Amygdala (tissue), 56 donors: ENCODE data around the gene WDFY4.

Source experiments
- DNase-seq, 56 donors: peaks; one replicate each; lab custom pipeline; 2025; lab: John Stamatoyannopoulos, UW

WDFY4 gene

DNA sequence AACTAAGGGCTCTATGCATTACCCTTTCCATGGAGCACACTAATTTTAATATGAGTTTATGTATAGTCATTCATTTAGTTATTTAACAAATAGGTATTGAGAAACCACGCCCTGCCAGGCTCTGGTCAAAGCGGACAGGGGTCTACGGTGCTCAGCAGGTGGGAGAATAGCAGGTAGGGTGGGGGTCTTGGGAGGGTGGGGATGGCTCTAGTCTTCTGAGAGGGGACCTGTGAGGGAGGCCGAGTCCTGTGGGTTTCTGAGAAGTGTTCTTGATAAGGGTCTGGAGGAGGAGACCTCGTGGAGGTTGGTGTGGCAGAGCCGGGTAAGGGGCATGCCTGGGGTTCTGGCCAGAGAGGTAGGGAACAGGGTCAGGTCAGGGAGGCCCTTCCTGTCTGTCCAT is 1.1 kb downstream of the WDFY4 start:
- no peak for DNase-seq

DNA sequence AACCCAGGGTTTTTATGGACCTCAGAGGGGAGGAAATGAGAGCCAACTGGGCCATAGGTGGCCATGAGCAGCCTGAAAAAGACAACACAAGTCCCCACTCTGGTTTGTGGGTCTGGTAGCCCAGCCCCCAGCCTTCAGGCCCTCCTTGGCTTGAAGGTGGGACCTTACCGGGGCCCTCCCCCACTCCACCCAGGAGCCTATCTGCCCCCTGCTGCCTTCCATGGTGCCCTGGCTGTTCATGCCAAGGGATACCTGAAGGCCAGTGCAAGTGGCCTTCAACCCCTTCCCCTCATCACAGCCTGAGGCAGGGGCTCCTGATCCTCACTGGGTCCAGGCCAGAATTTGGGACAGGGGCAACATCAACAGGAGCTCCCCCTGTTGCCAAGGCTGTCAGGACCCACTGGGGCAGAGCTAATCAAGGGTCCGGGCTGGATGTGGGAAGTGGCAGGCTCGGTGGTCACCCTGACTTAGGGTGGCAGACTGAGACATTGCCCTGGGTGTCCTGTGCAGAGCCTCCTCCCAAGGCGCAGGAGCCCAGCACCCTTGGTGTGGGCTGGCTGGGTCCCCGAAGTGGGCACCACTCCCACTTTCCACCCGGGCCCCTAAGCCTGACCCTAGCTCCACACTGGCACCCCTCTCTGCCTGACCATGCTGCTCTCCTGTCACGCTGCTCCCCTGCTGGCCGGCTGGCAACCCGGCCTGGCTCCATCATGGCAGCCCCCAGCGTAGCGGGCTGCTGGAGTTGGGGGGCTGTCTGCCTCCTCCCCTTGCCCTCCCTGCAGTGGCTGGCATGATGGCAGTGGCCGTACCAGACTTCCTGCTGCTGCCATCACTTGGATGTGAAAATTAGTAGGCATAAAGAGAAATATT is 6.4 kb downstream of the WDFY4 start:
- no peak for DNase-seq

DNA sequence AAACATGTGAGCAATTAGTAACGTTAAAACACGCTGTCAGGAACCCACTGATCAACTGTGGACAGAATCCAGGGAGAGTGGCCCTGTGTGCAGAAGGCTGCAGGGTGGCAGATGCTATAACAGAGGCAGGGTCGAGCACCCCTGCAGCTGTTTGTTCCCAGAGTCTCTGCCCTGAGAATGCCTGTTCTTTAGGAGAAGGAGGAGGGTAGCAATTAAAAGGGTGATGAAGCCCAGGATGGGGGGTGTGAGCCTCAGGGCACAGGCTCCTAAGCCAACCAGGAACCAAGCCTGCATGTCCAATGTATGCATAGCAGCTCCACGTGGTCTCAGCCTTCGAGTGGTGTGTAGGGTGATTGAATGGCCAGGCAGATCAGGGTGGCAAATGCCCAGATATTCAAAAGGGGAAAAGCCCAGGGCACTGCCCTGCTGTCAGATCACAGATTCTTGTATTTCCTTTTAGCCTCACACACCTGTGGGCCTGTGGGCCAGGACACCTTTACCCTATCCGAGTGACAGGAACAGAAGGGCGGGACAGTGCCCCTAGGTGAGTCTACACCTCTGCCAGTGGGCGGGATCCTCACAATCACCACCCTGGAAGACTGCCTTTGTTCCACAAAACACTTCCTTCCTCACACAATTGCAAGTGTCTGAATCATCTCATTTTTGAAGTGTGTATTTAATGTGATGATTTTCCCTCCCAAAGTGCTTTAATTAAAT is 7.3 kb downstream of the WDFY4 start:
- no peak for DNase-seq

DNA sequence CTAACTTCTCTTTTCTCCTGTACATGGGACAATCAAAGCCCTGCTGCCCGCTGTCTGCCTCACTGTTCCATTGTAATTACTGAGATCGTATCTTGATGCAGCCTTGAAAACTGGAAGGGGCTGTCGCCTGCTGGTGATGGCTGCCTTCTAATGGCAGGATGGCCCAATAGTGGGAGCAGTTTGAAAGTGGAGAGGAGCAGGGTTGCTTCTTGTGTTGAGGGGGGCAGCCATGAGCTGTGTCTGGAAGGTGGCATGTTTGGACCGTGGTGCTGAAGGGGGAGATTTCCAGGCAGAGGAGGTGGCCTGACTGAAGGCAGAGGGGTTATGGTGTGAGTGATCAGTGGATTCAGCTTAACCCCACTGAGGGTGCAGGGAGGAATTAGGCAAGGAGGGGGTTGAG is 8.1 kb downstream of the WDFY4 start:
- no peak for DNase-seq

DNA sequence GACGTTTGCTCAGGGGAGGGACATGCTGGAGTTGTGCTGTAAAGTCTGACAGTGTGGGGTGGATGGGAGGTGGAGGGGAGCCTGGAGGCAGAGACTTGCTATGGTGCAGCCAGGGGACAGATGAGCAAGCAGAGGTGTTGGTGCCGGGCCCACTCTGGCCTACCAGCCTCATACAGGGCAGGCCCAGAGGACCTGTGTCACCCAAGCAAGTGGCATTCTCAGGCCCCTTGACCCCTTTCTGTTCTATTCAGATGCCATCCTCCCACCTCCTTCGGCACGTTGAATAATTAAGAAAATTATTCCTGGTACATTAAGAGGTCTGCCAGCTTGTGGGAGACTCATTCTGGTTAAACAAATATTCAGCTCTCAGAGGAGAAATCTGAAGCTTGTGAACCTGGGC is 8.5 kb downstream of the WDFY4 start:
- DNase-seq: no peak

DNA sequence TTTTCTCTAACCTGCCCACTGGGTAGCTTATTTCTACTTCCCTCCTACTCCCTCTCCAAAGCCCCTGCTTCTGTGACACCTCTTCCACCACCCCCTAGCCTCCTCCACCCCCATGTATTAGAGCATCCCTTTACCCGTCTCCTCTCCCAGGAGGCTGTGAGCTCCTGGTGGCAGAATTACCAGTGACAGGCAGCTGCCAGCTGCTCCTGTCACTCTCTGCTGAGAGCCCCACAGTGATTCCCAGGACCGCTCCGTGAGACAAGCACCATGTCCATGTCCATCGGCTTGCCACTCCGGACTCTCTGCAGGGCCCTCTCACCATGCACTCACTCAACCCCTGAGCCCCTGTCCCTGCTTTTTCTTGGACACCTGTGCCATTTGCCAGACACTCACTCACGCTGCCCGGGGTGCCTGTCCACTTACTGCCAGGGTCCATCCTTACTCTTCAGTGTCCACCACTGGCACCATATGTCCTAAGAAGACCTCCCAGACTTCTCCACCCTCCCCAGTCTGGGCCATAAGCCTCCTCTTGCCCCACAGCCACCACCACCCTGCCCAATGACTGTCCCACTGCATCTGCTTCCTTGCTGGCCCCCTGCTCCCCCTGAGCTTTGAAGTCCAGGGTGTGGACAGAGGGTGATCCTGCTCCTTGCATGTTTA is 9.8 kb downstream of the WDFY4 start:
- no peak for DNase-seq

DNA sequence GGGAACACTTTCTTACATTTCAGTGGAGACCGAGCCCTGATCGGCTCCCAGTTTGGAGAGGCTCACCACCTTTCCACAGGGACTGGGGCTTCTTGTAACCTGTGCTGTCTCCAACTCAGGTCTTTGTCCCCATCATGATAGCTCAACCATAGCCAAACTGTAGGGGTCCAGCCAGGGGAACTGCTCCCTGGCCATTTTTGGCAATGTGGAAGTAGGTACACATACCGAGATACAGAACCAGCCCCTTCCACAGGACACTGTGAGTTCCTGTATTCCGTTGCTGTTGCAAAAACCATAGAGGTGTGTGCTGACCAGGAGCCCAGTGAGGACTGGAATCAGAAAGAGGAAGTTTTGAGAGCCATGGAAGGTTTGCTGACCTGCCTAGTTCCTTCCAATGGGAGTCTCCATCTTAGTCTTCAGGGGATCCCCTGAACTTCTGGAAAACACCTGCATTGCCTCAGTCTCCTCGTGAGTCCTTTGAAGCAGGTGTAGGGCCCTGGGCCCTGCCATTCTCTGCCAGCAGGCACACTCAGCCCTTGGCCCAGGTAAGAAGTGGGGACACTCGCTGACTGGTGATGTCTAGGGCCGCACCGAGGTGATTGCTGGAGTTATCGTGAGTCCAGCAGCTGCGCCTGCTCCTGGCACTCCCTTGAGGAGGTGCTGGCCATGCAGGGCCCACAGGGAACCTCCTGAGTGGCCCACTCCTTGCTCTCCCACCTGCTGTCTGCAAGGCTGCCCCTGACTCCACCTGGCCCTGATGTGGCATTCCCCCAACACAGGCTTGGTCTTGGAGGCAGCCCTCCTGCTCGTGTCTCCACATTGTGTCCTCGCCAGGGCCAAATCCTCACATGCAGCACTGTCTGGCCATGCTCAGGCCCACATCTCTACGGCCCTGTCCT is 11.2 kb downstream of the WDFY4 start:
- no peak for DNase-seq

DNA sequence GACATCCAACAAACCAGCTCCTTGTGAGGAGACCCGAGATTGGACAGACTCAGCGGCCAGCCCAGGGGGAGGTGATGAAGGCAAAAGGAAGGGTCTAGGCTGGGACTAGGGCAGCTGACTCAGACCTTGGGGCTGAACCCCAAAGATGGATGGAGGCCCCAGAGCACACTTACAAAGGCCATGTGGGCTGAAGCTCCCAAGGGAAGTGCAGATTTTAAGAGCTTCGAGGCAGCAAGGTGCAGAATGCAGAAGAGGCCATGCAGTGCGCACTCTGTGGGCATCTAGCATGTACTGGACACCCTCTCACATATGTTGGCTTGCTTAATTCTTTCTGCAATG is 11.8 kb downstream of the WDFY4 start:
- no peak for DNase-seq

DNA sequence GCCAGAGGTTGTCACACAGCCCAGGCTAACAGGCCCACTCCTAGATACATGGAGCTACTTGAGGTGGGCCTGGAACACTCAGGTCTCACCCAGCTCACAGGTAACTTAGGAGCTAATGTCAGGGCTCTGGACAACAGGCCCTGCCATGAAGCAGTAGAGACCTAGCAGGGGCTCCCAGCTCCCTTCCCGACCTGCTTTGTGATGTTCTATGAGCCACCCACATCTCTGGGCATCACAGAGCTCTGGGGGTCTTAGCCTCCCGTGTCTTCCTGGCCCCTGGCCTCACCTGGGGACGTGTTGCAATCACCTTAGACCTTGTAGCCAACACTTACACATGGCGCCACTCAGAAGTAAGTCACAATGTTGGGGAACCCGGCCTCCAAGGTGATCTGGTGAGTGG is 12.4 kb downstream of the WDFY4 start:
- no peak for DNase-seq

DNA sequence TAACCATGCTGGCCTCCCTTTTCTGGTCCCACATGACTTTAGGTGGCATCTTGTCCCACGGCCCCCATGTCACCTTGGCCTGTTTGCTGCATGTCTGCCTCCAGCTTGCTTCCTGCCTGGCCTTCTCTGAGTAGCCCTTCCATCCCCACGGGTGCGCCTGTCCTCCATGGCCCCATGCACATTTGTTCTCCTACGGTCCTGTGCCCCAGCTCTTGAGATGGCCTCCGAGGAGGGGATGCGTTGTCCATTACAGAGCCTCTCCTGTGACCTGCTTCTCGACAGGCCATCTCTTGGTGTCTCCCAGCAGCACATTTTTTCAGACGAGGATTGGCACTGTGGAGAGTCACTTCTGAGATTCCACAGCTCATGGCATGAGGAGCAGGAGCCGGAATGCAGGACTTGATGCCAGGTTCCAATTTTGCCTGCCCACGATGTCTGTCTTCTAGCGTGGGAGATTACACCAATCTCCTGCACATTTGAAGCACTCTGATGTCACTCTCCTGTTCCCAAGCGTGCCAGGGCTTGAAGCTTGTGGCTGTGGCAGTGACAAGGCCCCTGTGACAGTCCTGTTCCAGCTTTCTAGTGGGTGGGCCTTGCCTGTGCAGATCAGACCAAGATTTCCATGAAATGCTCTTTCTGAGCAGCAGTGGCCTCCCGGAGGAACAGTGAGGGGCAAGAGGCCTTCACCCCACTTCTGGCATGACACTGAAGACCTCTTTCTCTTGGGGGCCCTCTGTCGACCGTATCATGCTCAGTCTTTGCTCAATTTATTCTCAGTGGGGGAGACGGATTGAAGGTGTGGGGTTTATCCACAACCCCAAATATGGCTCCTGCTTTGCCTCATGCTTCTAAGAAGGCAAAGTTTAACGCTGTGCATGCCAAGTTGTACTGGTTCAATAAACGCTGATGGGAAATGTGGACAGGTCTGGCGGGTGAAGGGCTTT is 13.4 kb downstream of the WDFY4 start:
- no peak for DNase-seq

DNA sequence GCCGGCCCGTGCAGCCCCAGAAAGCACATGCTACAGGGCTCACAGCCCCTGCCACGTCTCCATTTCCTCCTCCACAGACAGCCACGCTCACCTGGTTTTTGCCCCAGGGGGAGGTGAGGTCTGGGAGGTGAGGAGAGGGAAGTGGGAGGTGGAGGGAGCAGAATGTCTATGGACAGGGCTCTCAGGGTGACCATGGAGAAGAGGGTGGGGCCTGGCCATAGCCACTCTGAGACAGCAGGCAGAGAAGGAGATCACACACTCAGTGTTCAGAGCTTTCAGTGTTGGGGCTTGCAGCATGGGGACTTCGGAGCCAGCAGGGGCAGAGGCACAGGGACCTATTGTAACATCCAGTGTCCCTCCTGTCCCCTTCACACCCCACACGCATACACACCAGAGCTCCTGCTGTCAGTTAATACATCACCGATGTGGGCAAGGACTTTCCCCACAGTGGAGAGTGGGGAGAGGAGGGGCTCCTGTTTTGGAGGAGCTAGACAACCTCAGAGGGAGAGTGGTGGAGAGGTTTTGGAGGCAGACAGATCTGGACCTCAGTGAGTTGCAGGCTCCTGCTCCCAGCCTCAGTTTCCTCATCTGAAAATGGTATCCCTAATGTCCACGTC is 14.4 kb downstream of the WDFY4 start:
- DNase-seq: no peak

DNA sequence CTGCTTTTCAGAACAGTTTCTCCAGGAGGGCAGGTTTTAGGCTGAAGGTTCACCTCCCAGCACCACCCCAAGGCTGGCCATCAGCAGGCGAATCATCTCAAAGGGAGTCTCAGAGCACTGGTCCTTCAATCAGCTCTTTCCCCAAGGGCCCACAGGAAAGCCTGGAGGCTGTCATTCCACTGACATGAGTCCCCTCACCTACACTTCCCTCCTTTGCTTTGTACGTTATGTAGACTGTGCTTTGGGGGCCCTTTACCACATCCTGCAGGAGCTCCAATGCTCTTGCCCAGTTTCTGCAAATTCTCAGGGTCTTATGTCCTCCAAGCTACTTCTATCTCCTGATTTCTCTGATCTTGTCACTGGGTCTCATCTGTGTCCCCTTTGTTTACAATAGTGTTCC is 15.4 kb downstream of the WDFY4 start:
- no peak for DNase-seq

DNA sequence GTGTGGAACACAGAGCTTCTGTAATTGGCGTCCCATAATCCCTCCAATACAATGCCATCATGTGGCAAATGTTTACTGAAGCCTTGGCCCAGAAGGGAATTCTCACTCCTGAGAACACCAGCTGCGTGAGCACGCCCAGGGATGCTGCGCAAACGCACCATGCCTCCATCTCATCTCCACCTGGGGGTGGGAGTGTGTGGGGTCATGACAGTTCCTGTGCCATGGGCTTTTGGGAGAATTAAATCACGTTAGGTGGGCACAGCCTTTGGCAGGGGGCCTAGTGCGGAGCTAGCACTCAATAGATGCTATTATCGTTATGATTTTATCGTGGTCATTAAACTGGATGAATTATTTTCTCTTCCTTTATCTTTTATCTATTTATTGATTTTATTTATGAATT is 15.8 kb downstream of the WDFY4 start:
- no peak for DNase-seq

DNA sequence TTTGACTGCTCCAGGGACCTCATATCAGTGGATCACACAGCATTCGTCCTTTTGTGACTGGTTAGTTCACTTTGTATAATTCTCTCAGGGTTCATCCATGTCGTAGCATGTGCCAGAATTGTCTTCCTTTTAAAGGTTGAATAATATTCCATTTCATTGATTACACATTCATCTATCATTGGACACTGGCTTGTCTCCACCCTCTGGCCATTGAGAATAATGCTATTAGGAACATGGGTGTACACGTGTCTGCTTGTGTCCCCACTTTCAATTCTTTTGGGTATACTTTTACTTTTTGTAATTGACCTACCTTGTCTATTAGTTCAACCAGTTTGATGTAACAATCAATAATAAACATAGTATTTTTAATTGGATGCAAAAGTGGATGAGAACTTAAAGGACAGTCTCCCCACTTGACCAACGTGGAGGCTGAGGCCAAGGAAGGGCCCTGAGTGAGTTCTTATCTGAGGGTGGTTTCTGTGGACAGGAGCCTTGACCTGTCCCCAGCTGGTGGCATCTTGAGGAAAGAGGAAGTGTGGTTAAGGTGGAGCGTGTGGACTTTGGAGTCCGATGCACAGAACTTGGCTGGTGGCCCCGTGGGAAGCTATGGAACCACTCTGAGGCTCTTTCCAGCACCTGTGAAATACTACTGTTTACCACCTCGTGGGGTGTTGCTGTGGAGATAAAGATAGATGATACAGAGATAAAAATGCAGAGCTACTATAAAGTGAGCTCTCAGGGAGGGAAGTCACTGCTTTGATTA is 16.6 kb downstream of the WDFY4 start:
- DNase-seq: no peak

DNA sequence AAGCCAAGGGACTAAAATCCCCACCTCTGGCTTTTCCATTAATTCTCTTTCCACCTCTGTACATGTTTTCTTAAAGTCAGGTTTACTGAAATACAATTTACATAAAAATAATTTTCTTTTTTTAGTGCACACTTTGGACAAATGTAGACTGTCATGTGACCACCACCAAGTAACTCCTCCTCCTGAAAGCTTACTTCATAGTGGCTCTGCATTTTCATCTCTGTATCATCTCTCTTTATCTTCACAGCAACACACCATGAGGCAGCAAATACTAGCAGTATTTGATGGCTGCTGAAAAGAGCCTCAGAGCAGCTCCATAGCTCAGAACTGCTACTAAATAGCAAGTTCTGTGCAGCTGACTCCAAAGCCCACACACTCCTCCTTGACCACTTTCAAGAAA is 17.3 kb downstream of the WDFY4 start:
- no peak for DNase-seq

DNA sequence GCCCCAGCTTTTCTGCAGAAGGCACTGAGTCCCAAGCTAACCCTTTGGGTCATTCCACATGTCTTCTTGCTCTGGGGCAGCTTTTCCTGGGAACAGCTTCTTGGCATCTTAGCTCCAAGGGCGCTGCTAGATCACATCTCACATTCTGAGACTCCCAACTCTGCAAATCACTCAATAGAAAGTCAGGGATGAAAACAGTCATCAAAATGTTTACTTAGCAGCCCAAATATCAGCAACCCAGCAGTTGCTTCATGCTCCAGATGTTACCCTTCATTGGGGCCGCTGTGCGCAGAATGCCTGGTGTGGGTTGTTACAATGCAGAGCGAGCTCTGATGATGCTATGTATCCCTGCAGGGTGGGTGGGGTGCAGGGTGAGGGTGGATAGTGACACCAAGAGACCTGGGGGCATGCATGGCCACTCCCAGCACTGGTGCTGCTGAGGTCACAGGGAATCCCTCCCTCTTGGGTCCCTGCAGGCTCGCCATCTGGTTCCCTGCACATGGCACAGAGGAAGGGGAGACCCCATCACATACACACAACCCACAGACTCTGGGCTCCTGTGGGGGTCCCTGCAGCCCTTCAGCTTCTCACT is 19.0 kb downstream of the WDFY4 start:
- no peak for DNase-seq

DNA sequence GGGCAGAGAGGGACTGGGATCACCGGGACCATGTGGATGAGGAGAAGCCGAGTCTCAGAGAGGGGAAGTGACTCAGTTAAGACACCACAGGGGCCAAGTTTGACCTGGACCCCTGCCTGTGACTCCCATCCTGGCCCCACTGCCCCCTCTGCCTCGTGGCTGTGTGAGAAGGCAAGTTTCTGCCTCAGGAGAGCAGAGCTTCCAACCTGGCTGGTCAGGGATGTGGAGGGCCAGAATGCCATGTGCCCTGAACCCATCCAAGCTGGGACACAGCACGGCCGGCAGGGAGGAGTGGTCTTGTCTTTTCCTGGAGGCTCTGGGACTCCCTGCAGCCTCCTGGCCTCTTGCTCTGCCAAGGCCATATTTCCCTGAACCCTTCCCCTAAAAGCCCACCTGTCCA is 19.5 kb downstream of the WDFY4 start:
- DNase-seq: no peak

DNA sequence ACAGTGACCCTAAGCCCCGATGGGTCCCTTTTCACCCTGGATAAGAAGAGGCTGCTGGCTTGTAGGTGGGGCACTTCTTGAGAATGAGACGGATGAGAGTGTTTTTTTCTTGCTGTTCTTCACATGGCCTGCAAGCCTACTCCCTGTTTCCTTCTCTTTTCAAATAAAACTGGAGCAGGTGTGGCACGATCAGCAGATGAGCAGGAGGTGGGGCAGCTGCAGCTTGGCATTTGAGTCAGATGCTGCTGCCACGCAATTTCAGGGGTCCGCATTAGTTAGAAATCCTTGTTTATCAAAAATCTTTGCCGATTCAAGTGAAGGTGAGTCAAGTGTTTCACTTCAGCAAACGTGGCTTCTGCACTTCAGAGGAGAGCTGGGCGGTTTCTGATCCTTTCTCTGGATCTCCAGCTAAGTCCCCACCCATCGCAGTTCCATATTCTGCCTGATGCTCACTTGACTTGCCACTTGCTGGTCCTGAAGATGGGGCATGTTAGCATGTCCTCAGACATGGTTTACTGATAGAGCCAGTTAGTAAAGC is 20.8 kb downstream of the WDFY4 start:
- DNase-seq: no peak
